Measurements from ENCODE around the gene ATP10B.

DNA sequence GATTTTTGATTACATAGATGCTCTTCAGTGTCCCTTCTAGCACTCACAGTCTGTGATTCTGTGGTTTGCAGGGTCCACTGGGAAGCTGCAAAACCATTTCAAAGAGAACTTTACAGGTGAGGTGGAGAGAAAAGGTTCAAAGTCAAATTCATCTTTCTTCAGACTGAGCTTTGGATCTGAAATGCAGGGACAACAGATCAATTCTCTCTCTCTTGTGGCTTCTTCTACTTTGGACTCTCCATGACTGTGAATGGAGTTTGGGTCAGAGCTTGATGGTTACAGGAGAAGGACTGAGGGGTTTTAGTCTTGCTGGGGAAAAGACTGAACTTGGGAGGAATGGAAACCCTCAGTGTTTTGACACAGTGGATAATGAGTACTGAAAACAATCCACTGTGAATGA lies 338.5 kb downstream of the ATP10B start:
- TF ChIP-seq CTCF (IDR thresholded peaks at IDR 0.05; ENCODE audit: poor library complexity) = no peak
- no peak for TF ChIP-seq EZH2phosphoT487 (IDR thresholded peaks at IDR 0.05; ENCODE audit: low read depth, severe bottlenecking, unreplicated experiment)

All from hepatocyte (in vitro differentiated cells).